IMR-90 (cell line): Measurements from ENCODE around the gene UFC1. TPM values are rescaled to one million over a fixed set of nuclear protein-coding genes. Genes with fewer than 3 reads are reported as not detected.

ENCODE experiments used
- ATAC-seq: fragments of 200-7000 bp; cut with Tn5 transposase; 2 replicates; pipeline ENCODE4 v1.9.1; 2020; ENCODE audit warnings: low read depth, mild to moderate bottlenecking, moderate library complexity
- BruUV-seq: library from RNA; stranded (reverse); fragments of 400-500 nt; replicated peaks from 2 replicates; lab custom pipeline; 2021; lab: Mats Ljungman, UMichigan
- CTCF ChIA-PET: fragments of 300-600 bp; formaldehyde crosslinking; extraction: SDS; loops from one replicate; lab custom pipeline; 2021; ENCODE audit warnings: antibody characterized with exemption; lab: Yijun Ruan, JAX
- POLR2A ChIA-PET: fragments of 300-600 bp; sonication (Branson Sonifier 250); formaldehyde crosslinking; loops from one replicate; lab custom pipeline; 2022; ENCODE audit warnings: antibody characterized with exemption; ENCODE audit not compliant: unreplicated experiment; lab: Charles Lee
- DNase-seq: peaks from one replicate; pipeline ENCODE4 v3.0.0; 2013
- H2AFZ ChIP-seq: replicated peaks from 2 replicates; pipeline ENCODE3; 2013; ENCODE audit warnings: low read length, mild to moderate bottlenecking; ENCODE audit not compliant: poor library complexity
- H2AK5ac ChIP-seq: 2 replicates; pipeline ENCODE4 v1.6.1; 2013; ENCODE audit warnings: low read depth, low read length, inconsistent platforms
- H2AK9ac ChIP-seq: replicated peaks from 2 replicates; pipeline ENCODE3; 2013; ENCODE audit warnings: mild to moderate bottlenecking, low read depth, low read length, moderate library complexity; ENCODE audit not compliant: poor library complexity
- H2BK120ac ChIP-seq: 2 replicates; pipeline ENCODE4 v1.6.1; 2013; ENCODE audit warnings: low read depth, low read length, inconsistent platforms
- H2BK15ac ChIP-seq: 3 replicates; pipeline ENCODE4 v1.6.1; 2013; ENCODE audit warnings: low read depth, low read length, inconsistent platforms
- H2BK20ac ChIP-seq: 2 replicates; pipeline ENCODE4 v1.6.1; 2013; ENCODE audit warnings: low read depth, mild to moderate bottlenecking, inconsistent platforms, low read length, moderate library complexity
- H2BK5ac ChIP-seq: 2 replicates; pipeline ENCODE4 v1.6.1; 2013; ENCODE audit warnings: mild to moderate bottlenecking, low read depth, low read length, inconsistent platforms; ENCODE audit not compliant: poor library complexity, severe bottlenecking
- H3K14ac ChIP-seq: replicated peaks from 2 replicates; pipeline ENCODE4 v1.6.1; 2013; ENCODE audit warnings: low read depth, low read length, inconsistent platforms
- H3K18ac ChIP-seq: 2 replicates; pipeline ENCODE4 v1.6.1; 2013; ENCODE audit warnings: low read depth, low read length, control low read depth
- H3K23ac ChIP-seq: 2 replicates; pipeline ENCODE4 v1.6.1; 2013; ENCODE audit warnings: low read depth, low read length, inconsistent platforms
- H3K27ac ChIP-seq: 2 replicates; pipeline ENCODE4 v1.5.1; 2013; ENCODE audit warnings: mild to moderate bottlenecking, control low read depth, low read length; ENCODE audit not compliant: insufficient read depth
- H3K27me3 ChIP-seq: 2 replicates; pipeline ENCODE4 v1.6.1; 2013; ENCODE audit warnings: low read length; ENCODE audit not compliant: control insufficient read depth, insufficient read depth
- H3K36me3 ChIP-seq: 2 replicates; pipeline ENCODE4 v1.6.1; 2013; ENCODE audit warnings: low read length, mixed read lengths; ENCODE audit not compliant: control insufficient read depth, insufficient read depth
- H3K4ac ChIP-seq: 2 replicates; pipeline ENCODE4 v1.6.1; 2013; ENCODE audit warnings: low read depth, low read length, inconsistent platforms
- H3K4me1 ChIP-seq: 2 replicates; pipeline ENCODE4 v1.6.1; 2013; ENCODE audit warnings: low read length, mixed read lengths; ENCODE audit not compliant: control insufficient read depth, insufficient read depth
- H3K4me2 ChIP-seq: 2 replicates; pipeline ENCODE4 v1.6.1; 2013; ENCODE audit warnings: low read depth, mild to moderate bottlenecking, control low read depth, low read length, moderate library complexity
- H3K4me3 ChIP-seq: 2 replicates; pipeline ENCODE4 v1.5.1; 2013; ENCODE audit warnings: low read depth, mild to moderate bottlenecking, control low read depth, low read length, moderate library complexity; ENCODE audit not compliant: insufficient read depth
- H3K56ac ChIP-seq: 2 replicates; pipeline ENCODE4 v1.6.1; 2013; ENCODE audit warnings: low read length, inconsistent platforms; ENCODE audit not compliant: insufficient read depth; ENCODE audit errors: extremely low read depth
- H3K79me1 ChIP-seq, 2 experiments: 2 replicates each; pipeline ENCODE4 v1.6.1; 2013; ENCODE audit warnings: low read length in 2 of 2, inconsistent platforms in 1 of 2, low read depth in 1 of 2
- H3K9ac ChIP-seq: 2 replicates; pipeline ENCODE4 v1.6.1; 2013; ENCODE audit warnings: low read depth, low read length, control low read depth
- H3K9me1 ChIP-seq: 2 replicates; pipeline ENCODE4 v1.6.1; 2013; ENCODE audit warnings: low read length, inconsistent platforms; ENCODE audit not compliant: insufficient read depth
- H3K9me3 ChIP-seq: 2 replicates; pipeline ENCODE4 v1.6.1; 2013; ENCODE audit warnings: low read length; ENCODE audit not compliant: control insufficient read depth, insufficient read depth
- H4K20me1 ChIP-seq: 2 replicates; pipeline ENCODE4 v1.6.1; 2013; ENCODE audit warnings: low read length, inconsistent platforms; ENCODE audit not compliant: insufficient read depth
- H4K5ac ChIP-seq: 2 replicates; pipeline ENCODE4 v1.6.1; 2013; ENCODE audit warnings: mild to moderate bottlenecking, low read depth, low read length, control low read depth
- H4K8ac ChIP-seq, 2 experiments: 2 replicates each; pipeline ENCODE4 v1.6.1; 2013; ENCODE audit warnings: low read depth in 2 of 2, low read length in 2 of 2, control low read depth in 1 of 2, inconsistent platforms in 1 of 2
- H4K91ac ChIP-seq: 2 replicates; pipeline ENCODE4 v1.6.1; 2013; ENCODE audit warnings: low read depth, low read length, inconsistent platforms; ENCODE audit not compliant: insufficient read depth
- BHLHE40 ChIP-seq: fragments of 150-350 bp; IDR thresholded peaks from 2 replicates; pipeline ENCODE4 v1.6.1; 2016; ENCODE audit warnings: mild to moderate bottlenecking, low read depth, low read length
- FOS ChIP-seq: fragments of 150-350 bp; IDR thresholded peaks from 2 replicates; pipeline ENCODE4 v1.6.1; 2016; ENCODE audit warnings: low read depth, low read length
- MAZ ChIP-seq: IDR thresholded peaks from 2 replicates; pipeline ENCODE4 v1.6.1; 2012; ENCODE audit warnings: low read depth, mild to moderate bottlenecking, low read length, improper control_type of control experiment, moderate library complexity, borderline replicate concordance
- NFE2L2 ChIP-seq: fragments of 150-350 bp; IDR thresholded peaks from 2 replicates; pipeline ENCODE4 v1.6.1; 2016; ENCODE audit warnings: low read depth, mild to moderate bottlenecking, low read length
- POLR2A ChIP-seq: IDR thresholded peaks from 2 replicates; pipeline ENCODE4 v1.6.1; 2012; ENCODE audit warnings: mild to moderate bottlenecking, low read depth, low read length
- RAD21 ChIP-seq: IDR thresholded peaks from 2 replicates; pipeline ENCODE4 v1.6.1; 2012; ENCODE audit warnings: low read length, improper control_type of control experiment
- SMC3 ChIP-seq: fragments of 150-350 bp; IDR thresholded peaks from 2 replicates; pipeline ENCODE4 v1.6.1; 2016; ENCODE audit warnings: low read depth, mild to moderate bottlenecking, antibody characterized with exemption, low read length, moderate library complexity
- WGBS, 2 experiments: methylation state at CpG; one replicate each; pipeline versions ENCODE4 v1.1.5 to v1.1.7; 2013; ENCODE audit warnings: missing lambda C conversion rate in 2 of 2; ENCODE audit not compliant: insufficient read length in 1 of 2; ENCODE audit errors: extremely low coverage in 2 of 2; 5-methylcytosine and 5-hydroxymethylcytosine counted together
- dilution Hi-C: fragments of 300-500 bp; cut with HindIII; formaldehyde crosslinking; loops from one replicate; pipeline ENCODE4 v1.14.3; 2018; ENCODE audit warnings: low sequenced_read_pairs; ENCODE audit not compliant: unreplicated experiment
- in situ Hi-C: fragments of 300-500 bp; cut with MboI; formaldehyde crosslinking; loops from 3 replicates; pipeline ENCODE4 v1.14.3; 2019; ENCODE audit warnings: low sequenced_read_pairs, inconsistent platforms, mixed read lengths
- intact Hi-C: fragments of 100-400 bp; cut with micrococcal nuclease; formaldehyde crosslinking; loops from 2 replicates; pipeline ENCODE4 v1.10.0; 2022
- polyA plus RNA-seq, 3 experiments: library from polyadenylated mRNA; depleted of rRNA; stranded (reverse); fragments of >200 nt; gene quantifications; 2 replicates each; pipeline ENCODE4 v1.2.3, GENCODE V29; 2012; ENCODE audit warnings: low replicate concordance in 1 of 3
- total RNA-seq: library from RNA; depleted of rRNA; stranded (reverse); fragments of >200 nt; gene quantifications from 2 replicates; pipeline ENCODE4 v1.2.3, GENCODE V29; 2012
- TF ChIP-seq, protein P1 (sequence below): conservative IDR thresholded peaks from 2 replicates; pipeline ENCODE4 v1.5.1; 2012; ENCODE audit warnings: mild to moderate bottlenecking, low read depth, low read length, improper control_type of control experiment
- TF ChIP-seq, protein P2 (sequence below): fragments of 150-350 bp; IDR thresholded peaks from 2 replicates; pipeline ENCODE4 v1.6.1; 2016; ENCODE audit warnings: low read depth, mild to moderate bottlenecking, low read length, moderate library complexity, borderline replicate concordance
- TF ChIP-seq, protein P3 (sequence below): fragments of 150-350 bp; IDR thresholded peaks from 2 replicates; pipeline ENCODE4 v1.6.1; 2017; ENCODE audit warnings: mild to moderate bottlenecking, antibody characterized with exemption, low read length, low read depth

Gene UFC1
- total and polyA plus RNA-seq, 2 of the 4 experiments (the other 2 are of a cell fraction) = 134 to 140 TPM

DNA sequence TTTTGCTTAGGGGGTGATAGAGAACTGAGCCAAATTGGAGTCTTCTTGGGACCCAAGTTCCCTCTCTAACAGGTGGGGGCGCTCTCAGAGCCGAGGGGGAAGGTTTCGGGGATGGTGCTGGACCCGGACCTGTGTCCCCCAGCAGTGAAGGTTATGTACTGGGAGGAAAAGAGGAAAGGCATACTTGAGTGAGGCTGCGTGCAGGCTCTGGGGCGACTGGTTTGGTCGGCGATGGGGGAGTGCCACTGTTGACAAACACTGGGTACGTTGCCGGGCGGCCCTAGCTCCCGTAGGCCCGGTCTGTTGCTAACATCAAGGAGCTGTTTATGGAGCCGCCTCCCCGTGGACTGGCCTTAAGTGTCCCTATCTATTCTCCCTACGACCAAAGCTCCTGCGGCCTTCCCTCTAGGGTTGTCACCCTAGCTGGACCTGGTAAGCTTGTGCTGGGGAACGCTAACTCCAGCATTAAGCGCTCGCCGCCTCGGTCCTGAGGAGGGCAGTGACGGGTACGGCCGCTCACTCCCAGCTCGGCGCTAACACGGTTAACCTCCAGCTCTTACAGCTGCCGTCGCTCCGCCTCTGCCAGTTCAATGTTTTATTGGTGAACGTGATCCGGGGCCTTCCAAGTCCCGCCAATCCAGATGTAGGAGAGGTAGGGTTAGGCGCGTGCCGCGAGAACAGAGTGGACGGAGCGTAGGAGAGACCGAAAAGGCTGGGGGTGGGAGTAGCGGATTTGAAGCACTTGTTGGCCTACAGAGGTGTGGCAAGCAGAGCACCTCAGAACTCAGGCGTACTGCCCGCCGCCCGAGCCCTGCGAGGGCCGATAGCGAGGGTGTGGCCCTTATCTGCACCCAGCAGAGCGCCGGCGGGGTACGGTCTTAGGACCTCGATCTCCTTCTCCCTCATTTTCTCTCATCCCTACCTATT is 12.2 kb downstream of the UFC1 start, which contains the start of gene PPOX:
Gene PPOX, plus strand, starts transcription at position 685 of the 927 bp plus-strand sequence. CDS start 422 bp downstream, outside the sequence.
- ATAC-seq (peak; percentile 96), DNase-seq (peak; percentile 98)
- peak within 1 kb of the TSS; percentile 51; the same call in 1 of the 2 replicates for H2AK5ac ChIP-seq
- peak within 1 kb of the TSS; percentile 63 for H3K56ac ChIP-seq
- TF ChIP-seq BHLHE40 (peak; percentile 82), MAZ (no peak), RAD21 (peak; percentile 8; the same call in 1 of the 2 replicates), POLR2A (peak; percentile 94), NFE2L2 (no peak), FOS (no peak), SMC3 (peak; percentile 10; the same call in 1 of the 2 replicates)
- TF ChIP-seq, protein P1, sequence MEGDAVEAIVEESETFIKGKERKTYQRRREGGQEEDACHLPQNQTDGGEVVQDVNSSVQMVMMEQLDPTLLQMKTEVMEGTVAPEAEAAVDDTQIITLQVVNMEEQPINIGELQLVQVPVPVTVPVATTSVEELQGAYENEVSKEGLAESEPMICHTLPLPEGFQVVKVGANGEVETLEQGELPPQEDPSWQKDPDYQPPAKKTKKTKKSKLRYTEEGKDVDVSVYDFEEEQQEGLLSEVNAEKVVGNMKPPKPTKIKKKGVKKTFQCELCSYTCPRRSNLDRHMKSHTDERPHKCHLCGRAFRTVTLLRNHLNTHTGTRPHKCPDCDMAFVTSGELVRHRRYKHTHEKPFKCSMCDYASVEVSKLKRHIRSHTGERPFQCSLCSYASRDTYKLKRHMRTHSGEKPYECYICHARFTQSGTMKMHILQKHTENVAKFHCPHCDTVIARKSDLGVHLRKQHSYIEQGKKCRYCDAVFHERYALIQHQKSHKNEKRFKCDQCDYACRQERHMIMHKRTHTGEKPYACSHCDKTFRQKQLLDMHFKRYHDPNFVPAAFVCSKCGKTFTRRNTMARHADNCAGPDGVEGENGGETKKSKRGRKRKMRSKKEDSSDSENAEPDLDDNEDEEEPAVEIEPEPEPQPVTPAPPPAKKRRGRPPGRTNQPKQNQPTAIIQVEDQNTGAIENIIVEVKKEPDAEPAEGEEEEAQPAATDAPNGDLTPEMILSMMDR = peak; percentile 41
- TF ChIP-seq, protein P2, sequence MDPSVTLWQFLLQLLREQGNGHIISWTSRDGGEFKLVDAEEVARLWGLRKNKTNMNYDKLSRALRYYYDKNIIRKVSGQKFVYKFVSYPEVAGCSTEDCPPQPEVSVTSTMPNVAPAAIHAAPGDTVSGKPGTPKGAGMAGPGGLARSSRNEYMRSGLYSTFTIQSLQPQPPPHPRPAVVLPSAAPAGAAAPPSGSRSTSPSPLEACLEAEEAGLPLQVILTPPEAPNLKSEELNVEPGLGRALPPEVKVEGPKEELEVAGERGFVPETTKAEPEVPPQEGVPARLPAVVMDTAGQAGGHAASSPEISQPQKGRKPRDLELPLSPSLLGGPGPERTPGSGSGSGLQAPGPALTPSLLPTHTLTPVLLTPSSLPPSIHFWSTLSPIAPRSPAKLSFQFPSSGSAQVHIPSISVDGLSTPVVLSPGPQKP = no peak
- TF ChIP-seq, protein P3, sequence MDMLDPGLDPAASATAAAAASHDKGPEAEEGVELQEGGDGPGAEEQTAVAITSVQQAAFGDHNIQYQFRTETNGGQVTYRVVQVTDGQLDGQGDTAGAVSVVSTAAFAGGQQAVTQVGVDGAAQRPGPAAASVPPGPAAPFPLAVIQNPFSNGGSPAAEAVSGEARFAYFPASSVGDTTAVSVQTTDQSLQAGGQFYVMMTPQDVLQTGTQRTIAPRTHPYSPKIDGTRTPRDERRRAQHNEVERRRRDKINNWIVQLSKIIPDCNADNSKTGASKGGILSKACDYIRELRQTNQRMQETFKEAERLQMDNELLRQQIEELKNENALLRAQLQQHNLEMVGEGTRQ = peak; percentile 79
- intact Hi-C loops (no loop called here), in situ Hi-C loops (no loop called here), dilution Hi-C loops (no loop called here)
- H3K36me3 ChIP-seq = peaks cover 35% of the 10 kb centered on the region
- WGBS, 2 experiments = 0% methylated on average over 5 of the region's 54 CpGs; no CpG with 5 or more reads in 1 of the 2 experiments
- no peak within 1 kb of the TSS for H2BK20ac ChIP-seq
- H2BK15ac ChIP-seq = no peak within 1 kb of the TSS
- H3K27ac ChIP-seq = peak within 1 kb of the TSS; percentile 52
- no peak within 1 kb of the TSS for H2BK120ac ChIP-seq
- H3K4me2 ChIP-seq = peak within 1 kb of the TSS; percentile 89
- H4K8ac ChIP-seq = peak within 1 kb of the TSS; percentile 24 to 88; a peak in 3 of 4 replicates
- no TSS peak for BruUV-seq
- H3K14ac ChIP-seq = peak within 1 kb of the TSS; percentile 68
- H3K9ac ChIP-seq = peak within 1 kb of the TSS; percentile 72
- ChIA-PET POLR2A (no interaction called here), CTCF (interaction anchor here (0.6 to 2.2 kb wide), 6 partner anchors 11 to 176 kb away, joined by 3 to 5 read pairs (median 4); partner anchors contain the start of genes B4GALT3 and TOMM40L)
- peak within 1 kb of the TSS; percentile 86 for H2AK9ac ChIP-seq
- no peaks in the 10 kb centered on the region for H3K27me3 ChIP-seq
- no peak within 1 kb of the TSS for H3K23ac ChIP-seq
- H3K4me3 ChIP-seq = peak within 1 kb of the TSS; percentile 72
- H3K18ac ChIP-seq = no peak within 1 kb of the TSS
- peak within 1 kb of the TSS; percentile 23 for H4K5ac ChIP-seq
- H3K9me3 ChIP-seq = no peaks in the 10 kb centered on the region
- H3K9me1 ChIP-seq = peaks cover 6% of the 10 kb centered on the region; the same call in 1 of the 2 replicates
- peaks cover 2% of the 10 kb centered on the region; the same call in 1 of the 2 replicates for H3K4me1 ChIP-seq
- no peaks in the 10 kb centered on the region for H4K20me1 ChIP-seq
- H4K91ac ChIP-seq = no peak within 1 kb of the TSS
- H3K79me1 ChIP-seq = peaks cover 9 to 19% of the 10 kb centered on the region in 2 experiments; a peak in 3 of 4 replicates
- peak within 1 kb of the TSS; percentile 95 for H2AFZ ChIP-seq
- H2BK5ac ChIP-seq = peak within 1 kb of the TSS; percentile 36
- H3K4ac ChIP-seq = peak within 1 kb of the TSS; percentile 55
